HepG2 (cell line): Measurements from ENCODE around the gene CNOT8. TPM values are rescaled to one million over a fixed set of nuclear protein-coding genes. Genes with fewer than 3 reads are reported as not detected.
A peak's percentile ranks its signal among the peaks of the same experiment; 100 is the strongest.

ENCODE experiments used
- AGO2 ChIP-seq: fragments of 200-400 bp; formaldehyde crosslinking; optimal IDR thresholded peaks from 2 replicates; pipeline ENCODE3; 2017; ENCODE audit warnings: mild to moderate bottlenecking, low read depth, low read length, moderate library complexity
- ERF ChIP-seq: IDR thresholded peaks from 2 replicates; pipeline ENCODE4 v1.6.1; 2018; ENCODE audit warnings: missing biosample characterization, missing genetic modification reagents
- ETV6 ChIP-seq: sonication (generic); formaldehyde crosslinking; conservative IDR thresholded peaks from 2 replicates; pipeline ENCODE4 v1.4.0; 2020; ENCODE audit warnings: missing genetic modification reagents
- FOXA1 ChIP-seq, 2 experiments: fragments of 450-650 bp in 1 of 2; sonication (generic) in 1 of 2; formaldehyde crosslinking in 1 of 2; IDR thresholded peaks; 2 replicates each; pipeline versions ENCODE4 v1.4.0 to v1.6.1; 2016 to 2020; ENCODE audit warnings: missing genetic modification reagents in 1 of 2
- GTF2F1 ChIP-seq: fragments of 150-350 bp; IDR thresholded peaks from 2 replicates; pipeline ENCODE4 v1.6.1; 2014; ENCODE audit warnings: low read length
- HMGXB4 ChIP-seq, 2 experiments: sonication (generic) in 1 of 2; formaldehyde crosslinking in 1 of 2; IDR thresholded peaks; 2 replicates each; pipeline versions ENCODE4 v1.4.0 to v1.6.1; 2018 to 2020; ENCODE audit warnings: missing genetic modification reagents in 2 of 2, borderline replicate concordance in 1 of 2, low read depth in 1 of 2, mild to moderate bottlenecking in 1 of 2, missing biosample characterization in 1 of 2
- KLF13 ChIP-seq: sonication (generic); formaldehyde crosslinking; IDR thresholded peaks from 2 replicates; pipeline ENCODE4 v1.4.0; 2020; ENCODE audit warnings: mild to moderate bottlenecking, missing genetic modification reagents
- NFE2L1 ChIP-seq: sonication (generic); formaldehyde crosslinking; IDR thresholded peaks from 2 replicates; pipeline ENCODE4 v1.4.0; 2020; ENCODE audit warnings: missing genetic modification reagents, mild to moderate bottlenecking, borderline replicate concordance
- RBM39 ChIP-seq: fragments of 200-400 bp; formaldehyde crosslinking; IDR thresholded peaks from one replicate; pipeline ENCODE4 v1.6.1; 2018; ENCODE audit warnings: antibody characterized with exemption, mild to moderate bottlenecking, low read depth, low read length; ENCODE audit not compliant: poor library complexity, severe bottlenecking
- SRSF1 ChIP-seq: fragments of 200-400 bp; formaldehyde crosslinking; optimal IDR thresholded peaks from 2 replicates; pipeline ENCODE3; 2017; ENCODE audit warnings: mild to moderate bottlenecking, low read depth, low read length, moderate library complexity
- ZBTB2 ChIP-seq: sonication (generic); formaldehyde crosslinking; IDR thresholded peaks from 2 replicates; pipeline ENCODE4 v1.8.0; 2022; ENCODE audit warnings: low read depth, missing genetic modification reagents
- ZFY ChIP-seq: sonication (generic); formaldehyde crosslinking; IDR thresholded peaks from 2 replicates; pipeline ENCODE4 v1.4.0; 2020; ENCODE audit warnings: missing genetic modification reagents
- ZNF124 ChIP-seq: sonication (generic); formaldehyde crosslinking; IDR thresholded peaks from 2 replicates; pipeline ENCODE4 v1.4.0; 2020; ENCODE audit warnings: missing genetic modification reagents
- ZNF232 ChIP-seq: sonication (generic); formaldehyde crosslinking; IDR thresholded peaks from 2 replicates; pipeline ENCODE4 v1.4.0; 2020; ENCODE audit warnings: missing genetic modification reagents, borderline replicate concordance
- ZNF264 ChIP-seq: sonication (generic); formaldehyde crosslinking; IDR thresholded peaks from 2 replicates; pipeline ENCODE4 v1.4.0; 2020; ENCODE audit warnings: missing genetic modification reagents
- ZNF276 ChIP-seq: sonication (generic); formaldehyde crosslinking; IDR thresholded peaks from 2 replicates; pipeline ENCODE4 v1.4.0; 2020; ENCODE audit warnings: mild to moderate bottlenecking, low read depth, missing genetic modification reagents
- ZNF329 ChIP-seq: sonication (generic); formaldehyde crosslinking; IDR thresholded peaks from 2 replicates; pipeline ENCODE4 v1.9.0; 2021; ENCODE audit warnings: low read depth, mild to moderate bottlenecking, missing genetic modification reagents
- ZNF710 ChIP-seq: sonication (generic); formaldehyde crosslinking; IDR thresholded peaks from 2 replicates; pipeline ENCODE4 v1.5.0; 2020; ENCODE audit warnings: mild to moderate bottlenecking, missing genetic modification reagents, borderline replicate concordance
- ZNF713 ChIP-seq: sonication (generic); formaldehyde crosslinking; IDR thresholded peaks from 2 replicates; pipeline ENCODE4 v1.4.0; 2020; ENCODE audit warnings: mild to moderate bottlenecking, missing genetic modification reagents
- ZNF891 ChIP-seq: sonication (generic); formaldehyde crosslinking; IDR thresholded peaks from 2 replicates; pipeline ENCODE4 v1.5.0; 2020; ENCODE audit warnings: mild to moderate bottlenecking, missing genetic modification reagents
- polyA plus RNA-seq, 8 experiments: library from polyadenylated mRNA; depleted of rRNA in 3 of 8; stranded (reverse) in 7 of 8; unstranded in 1 of 8; fragments of >200 nt; fragmentation: Illumina TruSeq in 4 of 8; extraction: Trizol in 4 of 8; gene quantifications; 2 replicates each; pipeline versions ENCODE4 v1.2.1 to v1.2.3, GENCODE V29; 2011 to 2016; ENCODE audit warnings: low read depth in 4 of 8, missing spikeins in 1 of 8, mixed read lengths in 1 of 8; ENCODE audit not compliant: insufficient read depth in 1 of 8
- total RNA-seq, 5 experiments: library from RNA; depleted of rRNA; stranded (reverse); fragments of >200 nt; fragmentation: Illumina TruSeq; extraction: Trizol; gene quantifications; 2 replicates each; pipeline ENCODE4 v1.2.3, GENCODE V29; 2016; ENCODE audit warnings: low read depth in 1 of 5

CNOT8 gene
- total and polyA plus RNA-seq, 2 of the 13 experiments (the other 11 are each of a cell fraction or from before 2014, with no cell fraction given): 37.1 to 74.9 TPM

- no peak for TF ChIP-seq ETV6 (CRISPR knock-in tag)
- TF ChIP-seq AGO2: peak; percentile 78
- 0 out of 2 replicates have a peak, but pooled peaks have one; percentile 40 for TF ChIP-seq ZNF124 (CRISPR knock-in tag)
- no peak for TF ChIP-seq ERF
- no peak; a peak in 1 of 4 replicates for TF ChIP-seq HMGXB4 (CRISPR knock-in tag; IDR thresholded peaks at IDR 0.05; ENCODE audit: borderline replicate concordance in 1 of 2, low read depth in 1 of 2)
- no peak for TF ChIP-seq NFE2L1 (CRISPR knock-in tag)
- TF ChIP-seq ZNF276 (CRISPR knock-in tag): 0 out of 2 replicates have a peak, but pooled peaks have one; percentile 51
- peak; percentile 89 for TF ChIP-seq ZNF891 (CRISPR knock-in tag)
- TF ChIP-seq ZNF264: no peak
- TF ChIP-seq GTF2F1: no peak
- TF ChIP-seq ZNF329 (CRISPR knock-in tag): no peak
- no peak for TF ChIP-seq FOXA1 (IDR thresholded peaks at IDR 0.05)
- no peak for TF ChIP-seq FOXA1 (CRISPR knock-in tag; IDR thresholded peaks at IDR 0.05)
- no peak for TF ChIP-seq ZNF713 (CRISPR knock-in tag)
- no peak for TF ChIP-seq RBM39
- TF ChIP-seq ZNF710 (CRISPR knock-in tag): peak; percentile 23; the same call in 1 of the 2 replicates
- peak; percentile 56 for TF ChIP-seq ZFY (CRISPR knock-in tag)
- TF ChIP-seq ZNF232: peak; percentile 55; the same call in 1 of the 2 replicates
- TF ChIP-seq ZBTB2 (CRISPR knock-in tag): no peak
- peak; percentile 98 for TF ChIP-seq SRSF1
- TF ChIP-seq KLF13 (CRISPR knock-in tag): no peak
These were observed 714 bp upstream of the CNOT8 start (continued) for GRCh38 chr5:154857530-154858296.
